Breast epithelium (tissue), 3 donors: ENCODE results near the gene CENPM.

Experiments used
- CTCF ChIP-seq, 3 donors: fragments of 450-650 bp; IDR thresholded peaks; one replicate each; pipeline ENCODE4 v1.5.1; 2016 to 2017; ENCODE audit warnings: antibody characterized with exemption in 3 of 3, mild to moderate bottlenecking in 3 of 3, moderate library complexity in 3 of 3
- POLR2A ChIP-seq: fragments of 450-650 bp; IDR thresholded peaks from one replicate; pipeline ENCODE4 v1.6.1; 2016; ENCODE audit warnings: antibody characterized with exemption, mild to moderate bottlenecking, moderate library complexity
- POLR2AphosphoS5 ChIP-seq, 3 donors: sonication (generic); formaldehyde crosslinking; IDR thresholded peaks; one replicate each; pipeline ENCODE4 v1.6.1; 2017; ENCODE audit warnings: antibody characterized with exemption in 3 of 3

- TF ChIP-seq CTCF (IDR thresholded peaks at IDR 0.05) = no peak
- TF ChIP-seq POLR2AphosphoS5 (IDR thresholded peaks at IDR 0.05) = no peak
- TF ChIP-seq POLR2A = no peak
Observed at GRCh38 chr22:41987276-41987675, 40.3 kb upstream of the CENPM start.
